ENCODE data around the gene RIN2.

Gene RIN2

DNA sequence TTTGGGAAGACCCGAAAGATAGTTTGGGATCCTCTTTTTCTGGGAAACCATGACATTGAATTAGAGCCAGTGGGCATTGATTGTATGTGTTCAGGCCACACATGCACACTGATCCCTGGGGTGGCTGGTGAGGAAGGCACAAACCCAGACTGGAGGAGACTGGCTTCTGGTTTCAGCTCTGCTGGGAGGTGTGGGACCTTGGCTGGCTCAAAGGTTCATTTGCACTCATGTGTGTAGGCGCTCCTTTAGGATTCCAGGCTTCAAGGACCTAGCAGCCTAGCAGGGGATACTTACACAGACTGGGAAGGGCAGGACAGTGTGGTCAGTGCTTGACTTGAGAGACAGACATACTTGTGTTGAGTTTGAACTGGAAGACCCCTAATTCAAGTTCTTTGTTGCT, 7.2 kb downstream of the RIN2 start:
- no peak for DNase-seq (ENCODE audit: low read depth in 2 of 2)

DNA sequence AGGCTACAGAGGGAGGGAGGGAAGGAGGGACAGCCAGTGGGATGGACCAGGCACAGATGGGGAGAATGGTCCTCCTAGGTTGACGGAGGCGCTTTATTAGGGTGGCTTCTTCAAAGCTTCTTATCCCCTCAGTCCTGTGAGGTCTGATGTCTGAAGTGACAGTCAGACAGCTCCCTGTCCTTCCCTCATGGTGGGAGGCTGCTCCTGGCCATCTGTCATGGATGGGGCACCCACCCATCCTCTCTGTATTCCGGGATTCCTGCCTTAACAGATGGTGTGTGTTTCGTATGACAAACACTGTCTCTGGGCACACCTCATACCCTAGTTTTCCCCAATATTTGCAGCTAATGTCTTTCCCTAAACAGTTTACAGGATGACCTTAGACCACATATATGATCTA, 7.9 kb downstream of the RIN2 start:
- DNase-seq (ENCODE audit: low read depth in 2 of 2) = no peak

DNA sequence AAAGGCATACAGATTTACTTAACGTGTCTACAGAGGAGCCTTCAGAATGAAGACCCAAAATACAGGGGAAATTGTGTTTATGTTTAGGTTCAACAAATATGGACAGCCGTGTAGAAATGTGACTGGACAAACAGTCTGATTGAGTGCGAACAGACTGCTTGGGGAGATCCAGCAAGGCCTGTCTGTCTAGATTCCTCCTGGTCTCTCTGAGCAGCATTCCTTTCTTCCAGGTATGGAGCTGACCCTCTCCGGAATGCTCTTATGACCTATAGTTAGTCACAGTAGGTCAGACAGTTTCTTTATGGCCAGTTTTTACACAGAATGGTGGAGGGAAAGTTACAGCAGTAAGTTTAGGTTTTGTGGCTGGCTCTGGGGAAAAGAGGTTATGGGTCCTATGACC, 9.0 kb downstream of the RIN2 start:
- no peak for DNase-seq (ENCODE audit: low read depth in 2 of 2)

DNA sequence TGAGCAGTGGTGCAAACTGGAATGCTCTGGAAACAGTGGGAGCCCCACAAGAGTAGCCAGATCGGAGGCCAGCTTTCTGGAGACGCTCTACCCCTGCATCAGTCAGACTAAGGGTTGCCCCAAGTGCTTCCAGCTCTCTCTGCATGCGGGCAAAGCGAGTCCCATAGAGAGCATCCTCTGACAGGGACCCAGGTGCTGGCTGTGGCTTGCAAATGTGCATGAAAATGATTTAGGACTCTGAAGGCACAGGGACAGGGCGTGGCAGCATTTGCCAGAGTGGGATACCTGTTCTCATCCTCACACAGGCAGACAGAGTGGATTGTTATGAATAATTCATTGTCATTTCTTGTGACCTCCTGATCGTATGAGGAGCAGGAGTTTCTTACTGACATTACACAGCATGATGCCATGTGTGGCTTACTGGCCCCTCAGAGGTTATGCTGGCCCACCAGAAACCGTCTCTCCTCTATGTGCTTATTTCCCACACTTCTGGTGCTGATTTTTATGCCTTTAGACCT, 10.3 kb downstream of the RIN2 start:
- no peak for DNase-seq (ENCODE audit: low read depth in 2 of 2)

DNA sequence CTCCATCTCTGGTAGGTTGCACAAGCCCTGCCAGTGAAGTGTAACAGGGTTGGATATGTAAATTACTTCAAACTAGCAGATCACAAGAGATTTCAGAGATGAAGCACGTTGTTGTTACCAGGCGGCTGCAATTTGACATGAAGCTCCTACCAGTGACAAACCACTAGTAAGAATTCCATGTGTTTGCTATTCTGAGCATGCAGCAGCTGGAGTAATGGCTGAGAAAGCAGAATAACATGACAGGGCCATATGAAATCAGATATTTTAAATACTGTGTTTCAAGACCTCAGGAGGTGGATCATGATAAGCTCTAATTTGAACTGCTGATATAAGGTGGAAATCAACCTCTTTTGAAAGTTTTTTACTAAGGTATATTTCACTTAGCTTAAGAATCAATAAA, 11.4 kb downstream of the RIN2 start:
- DNase-seq (ENCODE audit: low read depth in 2 of 2) = no peak

DNA sequence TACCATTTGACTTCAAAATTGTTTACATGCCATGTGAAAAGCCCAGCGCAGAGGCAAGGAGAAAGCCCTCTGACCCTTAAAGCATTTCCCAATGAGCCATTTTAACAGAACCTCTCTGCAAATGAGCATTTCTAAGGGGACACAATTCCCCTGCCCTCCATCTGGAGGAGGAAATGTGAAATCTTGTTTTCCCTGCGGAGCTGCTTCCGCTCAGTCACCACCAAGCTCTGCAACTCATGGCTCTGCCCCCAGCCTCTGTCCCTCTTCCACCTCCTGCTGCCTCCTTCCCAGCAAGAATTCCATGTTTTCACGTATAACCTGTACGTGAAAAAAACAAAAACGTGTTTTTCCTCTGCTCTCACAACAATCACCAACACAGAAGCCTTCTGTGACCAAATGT, 12.3 kb downstream of the RIN2 start:
- no peak for DNase-seq (ENCODE audit: low read depth in 2 of 2)

DNA sequence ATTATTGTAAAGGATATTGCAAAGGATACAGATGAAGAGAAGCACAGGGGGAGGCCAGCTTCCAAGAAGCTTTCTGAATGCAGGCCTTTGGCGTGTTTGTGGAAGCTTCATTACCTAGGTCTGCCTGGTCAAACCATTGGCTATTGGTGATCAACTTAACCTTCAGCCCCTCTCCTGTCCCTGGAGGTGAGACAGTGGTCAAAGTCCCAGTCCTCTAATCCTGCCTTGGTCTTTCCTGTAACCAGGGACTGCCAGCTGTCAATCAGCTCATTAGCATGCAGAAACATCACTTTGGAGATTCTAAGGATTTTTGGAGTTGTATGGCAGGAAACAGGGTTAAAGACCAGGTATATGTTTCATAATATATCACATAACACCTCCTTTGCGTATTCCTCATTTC, 13.0 kb downstream of the RIN2 start:
- DNase-seq (ENCODE audit: low read depth in 2 of 2) = no peak

DNA sequence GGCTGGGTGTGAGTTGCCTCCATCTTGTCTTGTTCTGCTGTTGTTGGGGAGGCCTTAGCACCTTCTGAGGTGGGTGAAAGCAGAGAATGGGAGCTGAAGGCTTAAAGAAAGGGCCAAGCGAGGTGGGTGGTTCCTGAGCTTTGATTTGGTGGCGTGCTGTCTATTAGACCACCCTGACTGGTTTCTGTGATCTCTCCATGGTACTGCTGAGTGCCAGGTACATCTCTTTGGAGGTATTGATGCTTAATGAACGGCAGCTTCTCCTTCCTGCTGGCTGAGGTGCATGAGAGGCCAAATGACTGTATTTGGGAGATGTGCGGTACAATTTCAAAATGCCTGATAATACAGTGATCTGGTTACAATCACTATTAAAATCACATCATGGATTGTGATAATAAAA, 15.4 kb downstream of the RIN2 start:
- DNase-seq (ENCODE audit: low read depth in 2 of 2) = no peak

DNA sequence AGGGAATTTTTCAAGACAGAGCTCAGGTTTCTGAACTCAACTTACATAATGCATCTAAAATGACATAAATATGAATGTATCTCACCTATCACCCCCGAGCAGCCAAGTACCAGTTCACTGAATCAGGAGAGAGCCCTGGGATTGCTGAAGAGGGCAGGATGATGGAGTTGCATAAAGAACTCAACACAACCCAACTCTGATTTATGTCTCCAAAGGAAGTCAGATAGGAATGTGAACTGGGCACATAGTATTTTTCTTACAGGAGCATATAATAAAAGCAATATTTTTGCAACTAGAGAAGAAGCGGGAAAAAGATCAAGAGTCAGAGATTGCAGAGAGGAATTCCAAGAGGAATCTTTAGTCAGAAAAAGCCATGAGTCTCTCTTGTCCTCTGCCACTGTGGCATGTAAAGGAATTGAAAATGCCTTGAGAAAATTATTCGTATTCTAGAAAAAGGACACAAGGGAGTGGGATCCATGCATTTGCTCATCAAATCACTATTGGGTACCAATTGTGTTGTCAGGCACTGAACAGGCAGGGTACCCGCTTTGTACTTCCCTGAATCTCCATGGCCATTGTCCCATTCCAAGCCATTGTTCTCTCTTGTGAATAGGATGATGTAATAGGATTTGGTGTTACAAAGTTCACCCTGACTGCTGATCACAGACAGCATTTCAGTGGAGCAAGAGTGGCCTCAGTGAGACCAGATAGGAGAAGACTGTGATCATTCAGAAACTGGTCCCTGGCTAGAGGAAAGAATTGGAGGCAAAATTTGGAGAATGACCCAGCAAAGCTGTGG, 16.3 kb downstream of the RIN2 start:
- DNase-seq (ENCODE audit: low read depth in 2 of 2) = no peak

DNA sequence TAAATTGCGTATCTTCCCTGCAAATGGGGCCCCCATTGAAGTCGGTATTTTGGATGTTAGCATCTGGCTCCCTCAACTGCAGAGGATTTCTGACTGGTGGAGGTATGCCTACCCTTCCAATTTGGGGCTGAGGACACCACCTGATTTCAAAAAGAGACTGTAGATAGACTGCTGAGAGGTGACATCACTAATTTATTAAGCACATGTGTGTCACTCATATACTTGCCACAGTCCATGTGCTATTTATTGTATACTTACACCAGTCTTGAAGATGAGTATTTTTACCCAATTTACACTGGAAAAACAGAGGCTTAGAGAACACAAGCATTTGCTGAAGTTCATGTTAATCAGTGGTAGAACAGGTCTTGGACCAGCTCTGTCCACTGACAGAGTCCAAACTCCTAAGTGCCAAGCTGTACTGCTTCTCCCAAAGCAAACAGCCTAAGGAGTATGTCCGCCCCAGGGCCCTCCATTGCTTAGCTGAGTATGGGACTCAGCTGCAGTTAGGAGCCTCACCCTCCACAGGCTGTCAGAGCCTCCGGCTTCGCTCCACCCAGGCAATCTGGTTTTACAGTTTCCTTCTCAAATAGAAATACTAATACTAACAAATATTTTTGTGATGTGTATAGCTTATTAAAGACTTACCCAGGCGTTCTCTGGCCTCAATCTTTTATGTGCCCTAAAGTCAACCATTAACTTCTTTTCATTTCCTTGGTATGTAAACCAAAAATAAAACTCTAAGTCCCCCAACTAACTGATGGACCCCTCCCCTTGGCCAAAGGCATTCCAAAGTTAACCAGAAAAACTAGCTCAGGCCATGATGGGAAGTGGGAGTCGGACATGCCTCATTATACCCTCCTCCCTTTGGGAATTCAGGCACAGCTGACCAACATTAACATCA, 17.5 kb downstream of the RIN2 start:
- DNase-seq (ENCODE audit: low read depth in 2 of 2) = no peak

DNA sequence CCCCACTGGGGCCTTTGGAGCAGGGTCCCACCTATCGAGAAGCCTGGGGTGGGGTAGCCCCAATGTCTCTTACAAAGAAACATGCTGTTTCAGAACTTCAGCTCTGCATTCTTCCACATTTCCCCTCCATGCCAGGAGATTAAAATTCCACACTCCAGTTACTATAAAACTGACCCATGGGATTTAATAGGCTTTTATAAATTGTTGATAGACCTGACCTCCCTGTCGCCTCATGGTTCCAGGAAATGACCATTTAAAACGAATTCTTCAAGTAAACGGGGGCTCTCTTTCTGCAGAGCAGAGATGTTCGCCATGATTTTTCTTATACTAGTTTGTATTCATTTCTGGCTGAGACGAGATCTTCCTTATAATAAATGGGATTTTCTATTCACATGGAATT, 19.3 kb downstream of the RIN2 start:
- no peak for DNase-seq (ENCODE audit: low read depth in 2 of 2)

DNA sequence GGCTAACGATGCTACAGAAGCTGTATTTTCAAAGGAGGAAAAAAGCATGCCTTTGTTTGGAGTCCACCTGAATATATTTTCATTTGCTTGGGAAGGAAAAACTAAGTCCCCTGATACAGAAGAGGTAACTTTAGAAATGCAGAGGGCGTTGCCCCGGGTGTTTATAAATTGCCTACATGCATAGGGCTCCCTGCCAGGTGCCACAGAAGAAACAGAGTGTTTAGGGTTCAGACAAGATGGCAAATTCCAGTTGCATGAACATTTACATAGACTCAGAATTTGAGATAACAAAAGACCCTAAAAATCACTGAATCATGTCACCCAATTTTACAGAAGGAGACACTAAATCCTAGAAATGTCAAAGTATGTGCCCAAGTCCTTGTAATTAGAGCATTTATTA, 19.9 kb downstream of the RIN2 start:
- DNase-seq (ENCODE audit: low read depth in 2 of 2) = no peak

DNA sequence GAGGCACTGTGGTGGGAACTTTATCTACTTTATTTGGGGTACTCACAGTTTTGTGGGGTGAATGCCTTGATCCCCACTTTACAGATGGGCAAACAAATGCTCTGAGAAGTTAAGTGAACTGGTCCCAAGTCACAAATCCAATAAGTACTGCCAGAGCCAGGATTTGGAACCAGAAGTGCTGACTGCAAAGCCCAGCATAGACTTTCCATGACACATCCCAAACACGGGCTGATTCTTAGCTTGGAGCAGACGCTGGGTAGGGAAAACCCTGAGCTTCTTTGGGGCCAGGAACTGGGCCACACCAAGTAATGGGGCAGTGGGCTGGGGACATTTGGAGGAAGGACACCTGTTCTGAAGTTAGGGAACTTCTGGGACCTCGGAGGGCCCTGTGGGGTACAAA, 20.3 kb downstream of the RIN2 start:
- no peak for DNase-seq (ENCODE audit: low read depth in 2 of 2)

DNA sequence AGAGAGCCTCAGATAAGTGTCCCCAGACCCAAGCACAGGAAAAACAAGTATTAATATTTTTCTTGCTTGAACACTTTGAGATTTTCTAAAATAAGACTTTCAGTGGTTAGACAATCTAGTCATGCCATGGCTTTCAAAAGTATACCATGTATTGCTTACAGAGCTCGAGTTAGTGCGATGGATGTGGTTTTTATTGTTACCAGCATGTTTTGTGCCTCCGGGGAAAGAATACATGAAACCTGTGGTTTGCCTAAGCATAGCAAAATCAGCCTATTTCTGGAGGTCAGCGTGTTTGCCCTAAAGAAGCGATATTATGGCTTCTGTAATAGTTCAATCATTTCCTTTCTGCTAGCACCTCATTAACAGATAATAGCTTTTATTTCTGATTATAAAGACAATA, 21.6 kb downstream of the RIN2 start:
- no peak for DNase-seq (ENCODE audit: low read depth in 2 of 2)

DNA sequence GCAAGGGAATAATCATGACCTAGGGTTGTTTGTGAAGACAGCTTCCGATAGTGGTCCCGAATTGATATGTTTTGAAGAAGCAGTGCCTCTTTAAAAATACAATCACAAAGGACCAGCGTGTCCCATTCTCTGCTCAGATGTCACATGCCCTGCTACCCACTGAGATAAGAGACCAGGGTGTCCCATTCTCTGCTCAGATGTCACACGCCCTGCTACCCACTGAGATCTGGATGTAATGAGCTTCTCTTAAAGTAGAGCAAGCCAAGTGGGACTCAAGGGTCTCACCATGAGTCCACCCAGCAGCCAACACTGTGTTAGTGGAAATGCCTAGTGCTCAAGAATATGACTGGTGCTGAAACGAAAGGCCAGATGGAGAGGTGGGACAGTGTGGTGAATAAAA, 22.2 kb downstream of the RIN2 start:
- no peak for DNase-seq (ENCODE audit: low read depth in 2 of 2)

DNA sequence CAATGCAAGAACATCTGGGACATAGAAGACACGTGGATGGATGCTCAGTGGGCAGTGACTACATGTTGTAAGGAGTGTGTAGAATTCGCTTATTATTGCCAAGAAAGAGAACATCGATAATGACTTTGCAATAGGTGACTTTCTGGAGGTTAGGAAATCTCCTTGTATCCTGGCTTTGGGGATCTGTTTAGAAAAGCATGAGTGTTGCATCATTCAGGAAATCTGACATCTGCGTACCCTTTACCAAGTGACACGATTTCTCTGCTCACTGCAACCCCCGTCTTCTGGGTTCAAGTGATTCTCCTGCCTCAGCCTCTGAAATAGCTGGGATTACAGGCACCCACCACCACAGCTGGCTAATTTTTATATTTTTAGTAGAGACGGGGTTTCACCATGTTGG, 23.2 kb downstream of the RIN2 start:
- DNase-seq (ENCODE audit: low read depth in 2 of 2) = no peak

DNA sequence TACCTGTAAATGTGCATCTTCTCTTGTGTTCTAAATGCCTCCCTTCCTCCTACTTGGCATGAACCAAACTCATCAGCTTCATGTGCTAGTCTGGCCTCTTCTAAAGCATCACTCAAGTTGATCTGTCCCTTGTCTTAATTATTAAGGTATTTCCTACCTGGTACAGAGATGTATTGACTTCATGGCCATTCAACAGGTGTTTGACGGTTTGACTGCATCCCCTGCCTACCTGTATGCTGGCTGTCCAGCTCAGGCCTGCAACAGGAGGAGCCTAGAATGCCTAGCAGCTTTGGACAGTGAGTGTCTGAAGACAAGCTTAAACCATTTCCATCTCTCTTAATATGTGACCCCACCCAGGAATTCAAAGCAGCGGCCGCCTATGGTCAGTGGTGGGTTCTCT, 24.6 kb downstream of the RIN2 start:
- DNase-seq (ENCODE audit: low read depth in 2 of 2) = no peak

DNA sequence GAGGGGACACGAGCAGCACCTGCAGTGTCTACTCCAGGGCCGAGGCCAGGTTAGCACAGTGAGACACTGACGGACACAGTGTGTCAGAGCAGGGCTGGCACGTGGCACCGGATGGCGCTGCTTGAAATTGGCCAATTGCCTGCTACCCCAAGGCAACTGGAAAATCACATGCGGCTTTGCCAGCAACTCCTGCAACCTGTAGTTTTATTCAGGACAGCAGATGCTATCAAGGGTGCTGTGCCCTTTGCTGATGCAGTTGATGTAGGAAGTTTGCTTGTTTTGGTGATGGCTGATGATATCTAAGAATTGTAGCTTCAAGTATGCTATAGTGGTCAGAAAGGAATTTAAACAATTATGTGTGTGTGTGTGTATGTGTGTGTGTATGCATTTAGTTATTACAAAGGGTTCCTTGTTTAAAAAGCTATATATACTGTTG, 25.9 kb downstream of the RIN2 start:
- no peak for DNase-seq (ENCODE audit: low read depth in 2 of 2)

DNA sequence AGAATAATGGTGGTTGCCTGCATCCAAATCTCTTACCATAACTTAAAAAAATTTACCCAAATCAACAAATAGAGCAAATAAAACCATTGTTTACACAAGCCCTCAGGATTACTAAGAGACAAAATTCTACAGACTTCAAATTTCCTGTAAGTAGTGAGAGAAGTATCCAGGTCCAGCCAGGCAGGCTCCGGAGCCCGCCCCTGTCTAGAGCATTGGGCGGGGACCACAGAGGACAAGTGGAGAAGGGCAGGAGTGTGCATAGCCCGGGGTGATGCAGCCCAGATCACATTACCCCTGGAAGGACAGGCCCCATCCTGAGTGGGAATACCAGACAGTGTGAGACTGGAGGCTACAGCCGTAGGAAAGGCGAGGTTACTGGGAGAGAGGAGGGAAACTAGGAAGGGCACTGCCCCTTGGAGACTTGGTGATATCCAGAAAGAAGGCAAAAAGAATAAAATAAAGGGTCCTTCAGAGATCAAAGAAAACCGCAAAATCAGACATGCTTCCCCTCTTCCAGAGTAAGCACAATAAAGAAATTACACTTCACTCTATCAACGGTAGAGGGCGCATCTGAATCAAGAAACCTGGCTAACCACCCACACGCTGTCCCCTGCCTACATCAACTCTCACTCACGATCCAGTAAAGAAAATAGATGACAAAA, 26.6 kb downstream of the RIN2 start:
- DNase-seq (ENCODE audit: low read depth in 2 of 2) = no peak

DNA sequence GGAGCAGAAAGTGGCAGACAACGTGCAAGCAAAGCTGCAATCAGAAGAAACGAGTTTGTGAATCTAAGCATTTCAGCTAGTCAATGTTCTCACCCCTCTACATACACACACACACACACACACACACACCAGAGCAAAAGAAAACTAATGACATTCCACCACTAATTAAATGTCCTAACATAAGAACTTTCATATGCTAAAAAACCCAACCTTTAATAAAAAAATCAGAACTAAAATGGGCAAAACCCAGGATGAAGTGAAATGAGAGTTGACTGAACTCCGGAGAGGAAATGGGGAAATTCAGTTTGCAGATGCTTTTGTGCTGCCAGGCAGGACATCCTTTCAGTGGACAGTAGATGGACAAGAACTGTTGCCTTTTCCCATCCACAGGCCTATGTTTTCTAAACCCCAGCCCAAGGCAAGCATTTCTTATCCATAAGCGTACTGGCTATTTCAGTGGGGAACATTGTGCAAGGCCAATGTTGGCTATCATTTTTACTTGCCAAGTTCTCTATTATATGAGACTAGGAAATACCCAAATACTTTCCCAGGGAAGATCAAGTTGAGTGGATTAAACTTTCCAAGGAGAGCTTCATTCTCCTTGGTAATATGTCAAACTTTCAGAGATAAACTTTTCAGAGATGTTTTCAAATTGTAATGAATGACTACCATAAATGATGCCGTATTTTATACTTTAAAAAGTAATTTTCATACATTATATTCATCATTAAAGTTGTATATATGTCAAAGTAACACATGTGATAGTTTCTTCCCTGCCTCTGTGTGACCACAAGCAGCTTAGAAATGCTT, 27.3 kb downstream of the RIN2 start:
- DNase-seq (ENCODE audit: low read depth in 2 of 2) = no peak

DNA sequence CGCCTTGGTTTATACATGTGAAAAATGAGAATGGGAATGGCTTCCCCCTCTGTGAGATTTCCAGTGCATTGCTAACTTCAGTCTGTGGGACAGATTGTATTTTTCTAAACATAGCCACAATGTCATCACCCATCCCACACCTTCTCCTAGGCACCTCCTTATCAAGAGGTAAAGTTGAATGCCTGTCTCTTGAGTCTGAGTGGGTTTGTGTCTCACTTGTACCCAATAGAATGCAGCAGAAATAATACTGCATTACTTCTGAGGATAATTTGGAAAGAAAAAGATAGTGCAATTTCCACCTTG, 27.9 kb downstream of the RIN2 start:
- DNase-seq (ENCODE audit: low read depth in 2 of 2) = no peak

DNA sequence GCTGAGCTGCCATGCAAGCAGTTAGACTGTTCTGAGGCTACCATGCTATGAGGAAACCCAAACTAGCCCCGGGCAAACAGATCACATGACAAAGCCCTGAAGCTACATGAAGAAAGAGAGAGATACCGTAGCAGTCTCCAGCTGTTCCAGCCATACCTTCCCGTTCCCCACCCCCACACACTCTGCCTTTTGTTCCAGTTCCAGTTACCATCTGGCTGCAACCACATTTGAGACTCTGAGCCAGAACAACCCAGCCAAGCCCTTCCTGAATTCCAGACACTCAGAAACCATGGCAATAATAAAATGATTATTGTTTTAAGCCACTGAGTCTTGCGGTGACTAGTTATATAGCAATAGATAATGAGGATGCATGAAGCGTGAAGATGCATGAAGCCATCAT, 28.3 kb downstream of the RIN2 start:
- DNase-seq (ENCODE audit: low read depth in 2 of 2) = no peak

Measured in stimulated activated CD8-positive, alpha-beta memory T cell treated with anti-CD3 and anti-CD28 coated beads, Interleukin-7, amount 100 ng/mL, for 4 hours (primary cell).